ENCODE results near the gene LRMDA. TPM values are rescaled to one million over a fixed set of nuclear protein-coding genes. Genes with fewer than 3 reads are reported as not detected.

Gene LRMDA
- total RNA-seq, 1 experiment from 2014 or later: not detected

- intact Hi-C loops (cut with micrococcal nuclease; ENCODE audit: unreplicated experiment): no loop called here
- no peaks in the 10 kb centered on the region for H3K9me3 ChIP-seq (ENCODE audit: low read depth, low read length, poor library complexity, severe bottlenecking)
- ChIA-PET POLR2A (ENCODE audit: low non-redundant PET) (no interaction called here), CTCF (interaction anchor here (0.7 kb wide), 1 partner anchor 143 kb away, joined by 4 read pairs; no protein-coding TSS in a partner anchor)
- no peaks in the 10 kb centered on the region for H3K4me1 ChIP-seq (ENCODE audit: insufficient read depth, low read length, poor library complexity, severe bottlenecking)
- H3K27me3 ChIP-seq (replicated peaks; ENCODE audit: insufficient read depth, low read depth, low read length, poor library complexity): peaks cover 24% of the 10 kb centered on the region
- H3K4me3 ChIP-seq (ENCODE audit: low read depth, low read length, poor library complexity, severe bottlenecking): no peak overlapping the region
- DNase-seq (ENCODE audit: low spot score): no peak
- no peaks in the 10 kb centered on the region for H3K36me3 ChIP-seq (ENCODE audit: insufficient read depth, low read length, poor library complexity, severe bottlenecking)
- TF ChIP-seq CTCF (conservative IDR thresholded peaks at IDR 0.05; ENCODE audit: low read depth, low read length): no peak
- no peak for TF ChIP-seq EZH2 (IDR thresholded peaks at IDR 0.05; ENCODE audit: borderline replicate concordance, low read depth, low read length, poor library complexity, severe bottlenecking)
- BruUV-seq (replicated peaks): no TSS peak
- H3K27ac ChIP-seq (ENCODE audit: low read depth, low read length, poor library complexity, severe bottlenecking): no peak overlapping the region
Measured at GRCh38 chr10:75779276-75779675, 347.9 kb downstream of the LRMDA start.

GRCh38 chr10:75782463-75783248, 351.2 kb downstream of the LRMDA start:
- CTCF ChIA-PET: no interaction called here
- no peak for DNase-seq (ENCODE audit: low spot score)
- intact Hi-C loops (cut with micrococcal nuclease; ENCODE audit: unreplicated experiment): no loop called here
- Histone ChIP-seq H3K27me3 (replicated peaks; ENCODE audit: insufficient read depth, low read depth, low read length, poor library complexity) (peaks cover 24% of the 10 kb centered on the region), H3K27ac (ENCODE audit: low read depth, low read length, poor library complexity, severe bottlenecking) (no peak overlapping the region), H3K4me1 (ENCODE audit: insufficient read depth, low read length, poor library complexity, severe bottlenecking) (no peaks in the 10 kb centered on the region), H3K9me3 (ENCODE audit: low read depth, low read length, poor library complexity, severe bottlenecking) (no peaks in the 10 kb centered on the region), H3K4me3 (ENCODE audit: low read depth, low read length, poor library complexity, severe bottlenecking) (no peak overlapping the region), H3K36me3 (ENCODE audit: insufficient read depth, low read length, poor library complexity, severe bottlenecking) (no peaks in the 10 kb centered on the region)
- no peak for TF ChIP-seq EZH2 (IDR thresholded peaks at IDR 0.05; ENCODE audit: borderline replicate concordance, low read depth, low read length, poor library complexity, severe bottlenecking)
- TF ChIP-seq CTCF (conservative IDR thresholded peaks at IDR 0.05; ENCODE audit: low read depth, low read length): no peak
- POLR2A ChIA-PET (ENCODE audit: low non-redundant PET): no interaction called here
- no TSS peak for BruUV-seq (replicated peaks)

GRCh38 chr10:75788394-75789205, 357.2 kb downstream of the LRMDA start:
- no peak for DNase-seq (ENCODE audit: low spot score)
- intact Hi-C loops (cut with micrococcal nuclease; ENCODE audit: unreplicated experiment): no loop called here
- Histone ChIP-seq H3K36me3 (ENCODE audit: insufficient read depth, low read length, poor library complexity, severe bottlenecking) (no peaks in the 10 kb centered on the region), H3K27ac (ENCODE audit: low read depth, low read length, poor library complexity, severe bottlenecking) (no peak overlapping the region), H3K4me3 (ENCODE audit: low read depth, low read length, poor library complexity, severe bottlenecking) (no peak overlapping the region), H3K9me3 (ENCODE audit: low read depth, low read length, poor library complexity, severe bottlenecking) (no peaks in the 10 kb centered on the region), H3K4me1 (ENCODE audit: insufficient read depth, low read length, poor library complexity, severe bottlenecking) (no peaks in the 10 kb centered on the region), H3K27me3 (replicated peaks; ENCODE audit: insufficient read depth, low read depth, low read length, poor library complexity) (peaks cover 12% of the 10 kb centered on the region)
- ChIA-PET POLR2A (ENCODE audit: low non-redundant PET) (no interaction called here), CTCF (no interaction called here)
- BruUV-seq (replicated peaks): no TSS peak
- TF ChIP-seq CTCF (conservative IDR thresholded peaks at IDR 0.05; ENCODE audit: low read depth, low read length): no peak
- TF ChIP-seq EZH2 (IDR thresholded peaks at IDR 0.05; ENCODE audit: borderline replicate concordance, low read depth, low read length, poor library complexity, severe bottlenecking): no peak
